Measurements from ENCODE around the gene ARID1A. TPM values are rescaled to one million over a fixed set of nuclear protein-coding genes. Genes with fewer than 3 reads are reported as not detected.
A peak's percentile ranks its signal among the peaks of the same experiment; 100 is the strongest.
"Not testable (repeated sequence)": the region's sequence is repeated elsewhere in the genome, so short reads cannot be mapped to it uniquely, and the experiment has no call there.

Gene ARID1A
- total RNA-seq, 4 donors from 2014 or later = 44.1 to 97.3 (median 78.4) TPM

GRCh38 chr1:26704629-26705028, 8.8 kb downstream of the ARID1A start:
- no peaks in the 10 kb centered on the region for H3K36me3 ChIP-seq
- no peaks in the 10 kb centered on the region for H3K9me3 ChIP-seq
- WGBS, 2 donors = 75 to 78% methylated on average over 5 of the region's 5 CpGs
- H3K27me3 ChIP-seq = no peaks in the 10 kb centered on the region
- intact Hi-C loops (cut with DNase I) = no loop called here
- H3K4me1 ChIP-seq = peaks cover 67 to 84% of the 10 kb centered on the region in 2 donors
- peak overlapping the region in 2 of 3 donors; percentile 1 to 2 for H3K27ac ChIP-seq
- TF ChIP-seq CTCF (IDR thresholded peaks at IDR 0.05) = no peak
- TF ChIP-seq POLR2A (IDR thresholded peaks at IDR 0.05) = no peak
- no peak for DNase-seq
- H3K4me3 ChIP-seq (replicated peaks in 1 of 3) = no peak overlapping the region

GRCh38 chr1:26705227-26705626, 9.4 kb downstream of the ARID1A start:
- intact Hi-C loops (cut with DNase I); H3K27me3 ChIP-seq; H3K36me3 ChIP-seq; DNase-seq; H3K9me3 ChIP-seq; H3K4me3 ChIP-seq (replicated peaks in 1 of 3): not testable (repeated sequence)
- Histone ChIP-seq H3K4me1 (peaks cover 61 to 78% of the 10 kb centered on the region in 2 donors), H3K27ac (peak overlapping the region; percentile 9 to 58 (median 55))
- WGBS, 2 donors = 75 to 81% methylated on average over 4 of the region's 4 CpGs

GRCh38 chr1:26705788-26706311, 10.0 kb downstream of the ARID1A start:
- H3K9me3 ChIP-seq = no peaks in the 10 kb centered on the region
- intact Hi-C loops (cut with DNase I) = no loop called here
- peak overlapping the region; percentile 55 to 58 (median 56) for H3K27ac ChIP-seq
- peaks cover 55 to 71% of the 10 kb centered on the region in 2 donors for H3K4me1 ChIP-seq
- no peak for DNase-seq
- TF ChIP-seq POLR2A (IDR thresholded peaks at IDR 0.05) (no peak), CTCF (IDR thresholded peaks at IDR 0.05) (no peak)
- no peak overlapping the region for H3K4me3 ChIP-seq (replicated peaks in 1 of 3)
- H3K27me3 ChIP-seq = no peaks in the 10 kb centered on the region
- H3K36me3 ChIP-seq = no peaks in the 10 kb centered on the region
- WGBS, 2 donors = 52 to 53% methylated on average over 1 of the region's 1 CpG

GRCh38 chr1:26706315-26706714, 10.5 kb downstream of the ARID1A start:
- peaks cover 50 to 70% of the 10 kb centered on the region in 2 donors for H3K4me1 ChIP-seq
- no peak overlapping the region for H3K4me3 ChIP-seq (replicated peaks in 1 of 3)
- H3K27me3 ChIP-seq = no peaks in the 10 kb centered on the region
- intact Hi-C loops (cut with DNase I) = no loop called here
- peak in 1 of 2 donors; percentile 37 for DNase-seq
- WGBS, 2 donors = 2 to 5% methylated on average over 5 of the region's 5 CpGs
- no peaks in the 10 kb centered on the region for H3K9me3 ChIP-seq
- peak overlapping the region; percentile 55 to 58 (median 56) for H3K27ac ChIP-seq
- no peaks in the 10 kb centered on the region for H3K36me3 ChIP-seq
- no peak for TF ChIP-seq CTCF (IDR thresholded peaks at IDR 0.05)
- no peak for TF ChIP-seq POLR2A (IDR thresholded peaks at IDR 0.05)

GRCh38 chr1:26710811-26711210, 15.0 kb downstream of the ARID1A start:
- DNase-seq = no peak
- 83 to 90% methylated on average over 5 of the region's 5 CpGs for WGBS, 2 donors
- TF ChIP-seq CTCF (IDR thresholded peaks at IDR 0.05) (no peak), POLR2A (IDR thresholded peaks at IDR 0.05) (no peak)
- H3K9me3 ChIP-seq = no peaks in the 10 kb centered on the region
- H3K27me3 ChIP-seq = no peaks in the 10 kb centered on the region
- H3K4me3 ChIP-seq (replicated peaks in 1 of 3) = no peak overlapping the region
- no peak overlapping the region for H3K27ac ChIP-seq
- peaks cover 38 to 53% of the 10 kb centered on the region in 2 donors for H3K4me1 ChIP-seq
- H3K36me3 ChIP-seq = no peaks in the 10 kb centered on the region
- intact Hi-C loops (cut with DNase I) = no loop called here

All from thyroid gland (tissue), 4 donors.